GM18507 (cell line): ENCODE measurements around the gene HNF1B.

Source experiments
- DNase-seq: peaks from one replicate; pipeline ENCODE4 v3.0.0; 2011; ENCODE audit warnings: low read depth; ENCODE audit not compliant: insufficient read length; ENCODE audit errors: extremely low spot score
- FAIRE-seq: peaks from 2 replicates; lab custom pipeline; 2011; peaks lifted over from hg19 to GRCh38; lab: Jason Lieb, UNC

HNF1B gene

DNA sequence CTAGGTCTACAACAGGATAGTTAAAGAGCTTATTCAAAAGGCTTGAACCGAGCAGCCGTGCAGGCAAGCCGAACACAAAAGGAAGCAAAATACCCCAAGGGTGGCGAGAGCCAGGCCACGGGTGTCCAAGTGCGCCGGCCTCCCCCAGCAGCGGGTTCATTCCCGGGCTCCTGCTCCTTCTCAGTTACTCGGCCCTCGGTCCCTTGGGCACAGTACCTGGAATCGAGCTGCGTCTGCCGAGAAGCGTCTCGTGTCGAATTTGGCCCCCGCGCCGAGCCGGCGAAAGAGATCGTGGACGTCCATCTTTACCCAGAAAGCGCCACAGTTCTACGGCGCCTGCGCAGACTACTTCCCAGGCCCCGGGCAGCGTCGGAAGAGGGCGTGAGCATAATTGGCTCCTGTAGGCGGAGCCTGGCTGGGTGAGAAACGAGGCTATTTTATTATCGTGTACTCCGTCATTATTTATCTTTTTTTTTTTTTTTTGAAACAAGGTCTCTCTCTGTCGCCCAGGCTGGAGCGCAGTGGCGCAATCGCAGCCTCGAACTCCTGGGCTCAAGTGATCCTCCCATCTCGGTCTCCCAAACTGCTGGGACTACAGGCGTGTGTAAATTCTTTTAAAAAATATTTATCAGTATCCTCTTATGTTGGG is 101.6 kb downstream of the HNF1B start, which contains the start of gene DDX52:
TSS of gene DDX52 (minus strand) at position 329 of the 649 bp plus-strand sequence. CDS start at position 303, 26 bp downstream.
- peak; percentile 89 for DNase-seq
- FAIRE-seq = no peak

DNA sequence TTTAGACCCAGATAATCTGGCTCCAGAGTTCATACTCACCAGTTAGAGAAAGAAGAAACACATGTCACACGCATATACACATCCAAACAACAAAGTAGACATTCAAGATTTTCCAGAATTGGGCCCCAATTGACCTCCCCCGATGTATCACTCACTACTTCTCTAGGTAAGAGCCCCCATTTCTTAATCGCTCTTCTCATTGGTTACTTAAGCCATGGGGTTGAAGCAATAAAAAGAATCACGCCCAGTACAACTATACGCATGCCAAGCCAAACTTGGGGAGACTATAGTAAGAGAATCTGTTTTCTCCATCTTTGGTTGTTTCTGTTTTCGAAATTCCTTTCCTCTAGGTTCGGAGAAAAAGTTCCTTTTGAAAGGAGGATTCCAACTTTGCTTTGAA is 102.2 kb downstream of the HNF1B start:
- FAIRE-seq (no peak), DNase-seq (no peak)

DNA sequence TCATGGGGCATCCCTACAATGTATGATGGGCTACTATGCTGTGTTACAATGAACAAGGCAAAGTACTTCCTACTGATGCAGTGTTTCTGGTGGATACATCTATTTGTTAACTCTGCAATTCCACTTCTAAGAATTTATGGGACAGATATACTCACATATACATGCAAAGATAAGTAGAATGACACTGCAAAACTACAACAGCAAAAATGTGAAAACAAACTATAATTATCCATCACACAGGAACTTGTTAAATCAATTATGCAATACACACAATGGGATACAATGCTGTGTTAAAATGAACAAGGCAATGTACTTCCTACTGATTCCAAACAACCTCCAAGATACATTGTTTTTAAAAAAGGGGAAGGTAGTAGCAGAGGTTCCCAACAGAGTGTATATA is 104.8 kb downstream of the HNF1B start:
- no peak for DNase-seq
- FAIRE-seq = no peak

DNA sequence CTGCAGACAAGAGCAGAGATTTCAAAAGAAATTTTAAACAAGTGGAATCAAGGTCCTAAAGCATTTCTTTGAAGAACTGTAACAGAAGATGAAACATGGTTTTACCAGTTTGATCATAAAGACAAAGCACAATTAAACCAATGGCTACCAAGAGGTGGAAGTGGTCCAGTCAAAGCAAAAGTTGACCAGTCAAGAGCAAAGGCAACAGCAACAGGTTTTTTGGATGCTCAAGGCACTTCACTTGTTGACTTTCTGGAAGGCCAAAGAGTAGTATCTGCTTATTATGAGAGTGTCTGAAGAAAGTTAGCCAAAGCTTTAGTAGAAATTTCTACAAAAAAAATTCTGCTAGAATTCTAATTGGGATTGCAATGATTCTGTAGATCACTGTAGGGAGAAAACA is 106.9 kb downstream of the HNF1B start:
- DNase-seq (no peak), FAIRE-seq (no peak)
